HepG2 (cell line): ENCODE results near the gene MRPS14. TPM values are rescaled to one million over a fixed set of nuclear protein-coding genes. Genes with fewer than 3 reads are reported as not detected.

Experiments
- ATAC-seq: fragments of 200-7000 bp; cut with Tn5 transposase; 3 replicates; pipeline ENCODE4 v1.9.1; 2020; ENCODE audit warnings: mild to moderate bottlenecking, moderate library complexity
- BruUV-seq: library from RNA; stranded (reverse); fragments of 400-500 nt; replicated peaks from 2 replicates; lab custom pipeline; 2021; lab: Mats Ljungman, UMichigan
- CTCF ChIA-PET: fragments of 300-600 bp; formaldehyde crosslinking; extraction: SDS; loops from one replicate; lab custom pipeline; 2021; ENCODE audit warnings: low total read pairs, inconsistent platforms, low intra/inter-chr PET ratio; lab: Yijun Ruan, JAX
- POLR2A ChIA-PET: fragments of 350-600 bp; sonication (Branson Sonifier 250); formaldehyde crosslinking; loops from one replicate; lab custom pipeline; 2020; ENCODE audit warnings: antibody characterized with exemption, inconsistent platforms; lab: Yijun Ruan, JAX
- DNase-seq: peaks from one replicate; pipeline ENCODE4 v3.0.0-alpha.2; 2015; ENCODE audit warnings: low spot score
- FAIRE-seq: peaks from 3 replicates; lab custom pipeline; 2011; peaks lifted over from hg19 to GRCh38; lab: Jason Lieb, UNC
- H2AFZ ChIP-seq: one replicate; pipeline ENCODE4 v1.6.1; 2011; ENCODE audit warnings: low read length, inconsistent platforms
- H3K27ac ChIP-seq: fragments of 300-600 bp; 3 replicates; pipeline ENCODE4 v1.8.0; 2011; ENCODE audit warnings: mixed run types, mild to moderate bottlenecking, mixed read lengths, low read length, inconsistent platforms; ENCODE audit not compliant: insufficient read depth; ENCODE audit errors: extremely low read length
- H3K27me3 ChIP-seq, 2 experiments: fragments of 200-600 bp in 1 of 2; 2 replicates in 1 of 2; 3 replicates in 1 of 2; pipeline versions ENCODE4 v1.6.0 to v1.8.0; 2011; ENCODE audit warnings: low read length in 2 of 2, mild to moderate bottlenecking in 2 of 2, moderate library complexity in 2 of 2, inconsistent platforms in 1 of 2; ENCODE audit not compliant: insufficient read depth in 2 of 2, control insufficient read depth in 1 of 2
- H3K36me3 ChIP-seq, 2 experiments: fragments of 200-600 bp in 1 of 2; replicated peaks in 1 of 2; 2 replicates in 1 of 2; 3 replicates in 1 of 2; pipeline versions ENCODE4 v1.5.1 to v1.8.0; 2011; ENCODE audit warnings: low read length in 2 of 2, inconsistent platforms in 1 of 2; ENCODE audit not compliant: insufficient read depth in 2 of 2, control insufficient read depth in 1 of 2
- H3K4me1 ChIP-seq: 2 replicates; pipeline ENCODE4 v1.5.1; 2012; ENCODE audit warnings: low read length, inconsistent platforms; ENCODE audit not compliant: insufficient read depth
- H3K4me2 ChIP-seq: 2 replicates; pipeline ENCODE4 v1.6.0; 2011; ENCODE audit warnings: low read depth, low read length, inconsistent platforms
- H3K4me3 ChIP-seq, 3 experiments: fragments of 200-600 bp in 1 of 3; sonication (generic), shearing (Covaris generic) in 1 of 3; replicated peaks in 1 of 3; 2 replicates each; pipeline ENCODE4 v1.5.1; 2011 to 2016; ENCODE audit warnings: low read length in 3 of 3, inconsistent platforms in 2 of 3, low read depth in 2 of 3, mild to moderate bottlenecking in 2 of 3, control low read depth in 1 of 3, mixed read lengths in 1 of 3; ENCODE audit not compliant: insufficient read depth in 1 of 3
- H3K79me2 ChIP-seq: one replicate; pipeline ENCODE4 v1.6.1; 2011; ENCODE audit warnings: low read length, inconsistent platforms; ENCODE audit not compliant: insufficient read depth
- H3K9ac ChIP-seq: 2 replicates; pipeline ENCODE4 v1.6.0; 2011; ENCODE audit warnings: mild to moderate bottlenecking, low read depth, low read length, inconsistent platforms; ENCODE audit not compliant: insufficient read depth
- H3K9me3 ChIP-seq: 2 replicates; pipeline ENCODE4 v1.5.1; 2012; ENCODE audit warnings: mild to moderate bottlenecking, low read length
- H4K20me1 ChIP-seq: 2 replicates; pipeline ENCODE4 v1.6.0; 2011; ENCODE audit warnings: inconsistent platforms, mild to moderate bottlenecking, low read length, moderate library complexity; ENCODE audit not compliant: insufficient read depth
- CBFB ChIP-seq: sonication (generic); formaldehyde crosslinking; IDR thresholded peaks from 2 replicates; pipeline ENCODE4 v1.4.0; 2020; ENCODE audit warnings: missing genetic modification reagents
- JDP2 ChIP-seq: sonication (generic); formaldehyde crosslinking; IDR thresholded peaks from 2 replicates; pipeline ENCODE4 v1.8.1; 2022; ENCODE audit warnings: missing genetic modification reagents, borderline replicate concordance
- JUND ChIP-seq: sonication (generic); formaldehyde crosslinking; IDR thresholded peaks from 2 replicates; pipeline ENCODE4 v1.8.0; 2022; ENCODE audit warnings: mild to moderate bottlenecking, missing genetic modification reagents
- POLR2AphosphoS5 ChIP-seq: IDR thresholded peaks from 2 replicates; pipeline ENCODE4 v1.6.1; 2012; ENCODE audit warnings: low read depth, low read length
- RAD21 ChIP-seq: fragments of 450-650 bp; formaldehyde crosslinking; IDR thresholded peaks from 2 replicates; pipeline ENCODE4 v1.5.0; 2020; ENCODE audit warnings: mild to moderate bottlenecking
- TAF1 ChIP-seq: sonication (generic); formaldehyde crosslinking; IDR thresholded peaks from 2 replicates; pipeline ENCODE4 v1.4.0; 2020; ENCODE audit warnings: missing genetic modification reagents
- WGBS: methylation state at CpG from one replicate; pipeline ENCODE4 v1.1.6; 2017; ENCODE audit warnings: low lambda C conversion rate; 5-methylcytosine and 5-hydroxymethylcytosine counted together
- in situ Hi-C: cut with HindIII; loops from 2 replicates; pipeline ENCODE4 v1.10.0; 2017; ENCODE audit warnings: low pct_unique_long_range_greater_than_20kb; ENCODE audit not compliant: extremely low pct_ligation_motif_present
- intact Hi-C: fragments of 100-400 bp; cut with micrococcal nuclease; formaldehyde crosslinking; loops from one replicate; pipeline ENCODE4 v1.10.0; 2022; ENCODE audit not compliant: unreplicated experiment
- polyA plus RNA-seq, 8 experiments: library from polyadenylated mRNA; depleted of rRNA in 3 of 8; stranded (reverse) in 7 of 8; unstranded in 1 of 8; fragments of >200 nt; fragmentation: Illumina TruSeq in 4 of 8; extraction: Trizol in 4 of 8; gene quantifications; 2 replicates each; pipeline versions ENCODE4 v1.2.1 to v1.2.3, GENCODE V29; 2011 to 2016; ENCODE audit warnings: low read depth in 4 of 8, missing spikeins in 1 of 8, mixed read lengths in 1 of 8; ENCODE audit not compliant: insufficient read depth in 1 of 8
- total RNA-seq, 5 experiments: library from RNA; depleted of rRNA; stranded (reverse); fragments of >200 nt; fragmentation: Illumina TruSeq; extraction: Trizol; gene quantifications; 2 replicates each; pipeline ENCODE4 v1.2.3, GENCODE V29; 2016; ENCODE audit warnings: low read depth in 1 of 5
- TF ChIP-seq, protein P1 (sequence below): IDR thresholded peaks from 2 replicates; pipeline ENCODE4 v1.4.0; 2020; ENCODE audit warnings: mild to moderate bottlenecking, missing genetic modification reagents
- TF ChIP-seq, protein P2 (sequence below): sonication (generic); formaldehyde crosslinking; IDR thresholded peaks from 2 replicates; pipeline ENCODE4 v1.4.0; 2020; ENCODE audit warnings: missing genetic modification reagents
- TF ChIP-seq, protein P3 (sequence below): sonication (generic); formaldehyde crosslinking; IDR thresholded peaks from 2 replicates; pipeline ENCODE4 v1.5.0; 2020; ENCODE audit warnings: missing genetic modification reagents

Gene MRPS14
- total and polyA plus RNA-seq, 2 of the 13 experiments (the other 11 are each of a cell fraction or from before 2014, with no cell fraction given): 36.6 to 43.2 TPM

DNA sequence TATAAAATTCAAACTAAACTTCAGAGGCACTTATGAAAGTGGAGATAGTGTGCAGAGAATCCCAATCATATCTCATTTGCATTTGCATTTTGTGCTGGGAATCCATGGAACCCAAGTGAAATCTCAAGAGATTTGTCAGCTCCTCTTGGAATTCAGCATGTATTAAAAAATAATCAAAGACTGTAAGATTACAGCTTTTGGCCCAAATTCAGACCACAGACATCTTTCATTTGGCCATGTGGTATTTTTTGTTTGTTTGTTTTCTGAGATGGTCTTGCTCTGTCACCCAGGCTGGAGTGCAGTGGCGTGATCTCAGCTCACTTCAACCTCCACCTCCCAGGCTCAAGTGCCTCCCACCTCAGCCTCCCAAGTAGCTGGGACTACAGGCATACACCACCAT, 27.3 kb downstream of the MRPS14 start:
- ChIA-PET POLR2A (no interaction called here), CTCF (no interaction called here)
- Histone ChIP-seq H3K9ac (no peak overlapping the region), H3K4me3 (no peak overlapping the region), H3K36me3 (no peaks in the 10 kb centered on the region; a peak in 2 of 5 replicates), H3K4me2 (no peak overlapping the region), H4K20me1 (no peaks in the 10 kb centered on the region), H2AFZ (no peak overlapping the region), H3K4me1 (peaks cover 45% of the 10 kb centered on the region), H3K9me3 (no peaks in the 10 kb centered on the region), H3K27me3 (no peaks in the 10 kb centered on the region; a peak in 1 of 5 replicates), H3K27ac (peak overlapping the region; percentile 30), H3K79me2 (peaks cover 8% of the 10 kb centered on the region)
- intact Hi-C loops: loop anchor here (5.0 kb wide), 3 partner anchors 44 to 729 kb away; no protein-coding TSS in a partner anchor
- in situ Hi-C loops: loop anchor here (5.0 to 25.0 kb wide), 2 partner anchors 224 to 734 kb away; no protein-coding TSS in a partner anchor
- TF ChIP-seq TAF1 (CRISPR knock-in tag) (no peak), RAD21 (CRISPR knock-in tag) (no peak), CBFB (CRISPR knock-in tag) (no peak), POLR2AphosphoS5 (no peak), JDP2 (no peak), JUND (CRISPR knock-in tag) (no peak)
- TF ChIP-seq, protein P1, sequence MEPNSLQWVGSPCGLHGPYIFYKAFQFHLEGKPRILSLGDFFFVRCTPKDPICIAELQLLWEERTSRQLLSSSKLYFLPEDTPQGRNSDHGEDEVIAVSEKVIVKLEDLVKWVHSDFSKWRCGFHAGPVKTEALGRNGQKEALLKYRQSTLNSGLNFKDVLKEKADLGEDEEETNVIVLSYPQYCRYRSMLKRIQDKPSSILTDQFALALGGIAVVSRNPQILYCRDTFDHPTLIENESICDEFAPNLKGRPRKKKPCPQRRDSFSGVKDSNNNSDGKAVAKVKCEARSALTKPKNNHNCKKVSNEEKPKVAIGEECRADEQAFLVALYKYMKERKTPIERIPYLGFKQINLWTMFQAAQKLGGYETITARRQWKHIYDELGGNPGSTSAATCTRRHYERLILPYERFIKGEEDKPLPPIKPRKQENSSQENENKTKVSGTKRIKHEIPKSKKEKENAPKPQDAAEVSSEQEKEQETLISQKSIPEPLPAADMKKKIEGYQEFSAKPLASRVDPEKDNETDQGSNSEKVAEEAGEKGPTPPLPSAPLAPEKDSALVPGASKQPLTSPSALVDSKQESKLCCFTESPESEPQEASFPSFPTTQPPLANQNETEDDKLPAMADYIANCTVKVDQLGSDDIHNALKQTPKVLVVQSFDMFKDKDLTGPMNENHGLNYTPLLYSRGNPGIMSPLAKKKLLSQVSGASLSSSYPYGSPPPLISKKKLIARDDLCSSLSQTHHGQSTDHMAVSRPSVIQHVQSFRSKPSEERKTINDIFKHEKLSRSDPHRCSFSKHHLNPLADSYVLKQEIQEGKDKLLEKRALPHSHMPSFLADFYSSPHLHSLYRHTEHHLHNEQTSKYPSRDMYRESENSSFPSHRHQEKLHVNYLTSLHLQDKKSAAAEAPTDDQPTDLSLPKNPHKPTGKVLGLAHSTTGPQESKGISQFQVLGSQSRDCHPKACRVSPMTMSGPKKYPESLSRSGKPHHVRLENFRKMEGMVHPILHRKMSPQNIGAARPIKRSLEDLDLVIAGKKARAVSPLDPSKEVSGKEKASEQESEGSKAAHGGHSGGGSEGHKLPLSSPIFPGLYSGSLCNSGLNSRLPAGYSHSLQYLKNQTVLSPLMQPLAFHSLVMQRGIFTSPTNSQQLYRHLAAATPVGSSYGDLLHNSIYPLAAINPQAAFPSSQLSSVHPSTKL (CRISPR knock-in tag): no peak
- TF ChIP-seq, protein P2, sequence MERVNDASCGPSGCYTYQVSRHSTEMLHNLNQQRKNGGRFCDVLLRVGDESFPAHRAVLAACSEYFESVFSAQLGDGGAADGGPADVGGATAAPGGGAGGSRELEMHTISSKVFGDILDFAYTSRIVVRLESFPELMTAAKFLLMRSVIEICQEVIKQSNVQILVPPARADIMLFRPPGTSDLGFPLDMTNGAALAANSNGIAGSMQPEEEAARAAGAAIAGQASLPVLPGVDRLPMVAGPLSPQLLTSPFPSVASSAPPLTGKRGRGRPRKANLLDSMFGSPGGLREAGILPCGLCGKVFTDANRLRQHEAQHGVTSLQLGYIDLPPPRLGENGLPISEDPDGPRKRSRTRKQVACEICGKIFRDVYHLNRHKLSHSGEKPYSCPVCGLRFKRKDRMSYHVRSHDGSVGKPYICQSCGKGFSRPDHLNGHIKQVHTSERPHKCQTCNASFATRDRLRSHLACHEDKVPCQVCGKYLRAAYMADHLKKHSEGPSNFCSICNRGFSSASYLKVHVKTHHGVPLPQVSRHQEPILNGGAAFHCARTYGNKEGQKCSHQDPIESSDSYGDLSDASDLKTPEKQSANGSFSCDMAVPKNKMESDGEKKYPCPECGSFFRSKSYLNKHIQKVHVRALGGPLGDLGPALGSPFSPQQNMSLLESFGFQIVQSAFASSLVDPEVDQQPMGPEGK: no peak
- TF ChIP-seq, protein P3, sequence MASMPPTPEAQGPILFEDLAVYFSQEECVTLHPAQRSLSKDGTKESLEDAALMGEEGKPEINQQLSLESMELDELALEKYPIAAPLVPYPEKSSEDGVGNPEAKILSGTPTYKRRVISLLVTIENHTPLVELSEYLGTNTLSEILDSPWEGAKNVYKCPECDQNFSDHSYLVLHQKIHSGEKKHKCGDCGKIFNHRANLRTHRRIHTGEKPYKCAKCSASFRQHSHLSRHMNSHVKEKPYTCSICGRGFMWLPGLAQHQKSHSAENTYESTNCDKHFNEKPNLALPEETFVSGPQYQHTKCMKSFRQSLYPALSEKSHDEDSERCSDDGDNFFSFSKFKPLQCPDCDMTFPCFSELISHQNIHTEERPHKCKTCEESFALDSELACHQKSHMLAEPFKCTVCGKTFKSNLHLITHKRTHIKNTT: no peak
- DNase-seq (no peak), FAIRE-seq (no peak), ATAC-seq (no peak)
- BruUV-seq: no TSS peak
- 100% methylated on average over 1 of the region's 1 CpG for WGBS
